H1 (cell line): ENCODE measurements around the gene TMIGD1. TPM values are rescaled to one million over a fixed set of nuclear protein-coding genes. Genes with fewer than 3 reads are reported as not detected.
A peak's percentile ranks its signal among the peaks of the same experiment; 100 is the strongest.

Experiments
- CTCF ChIA-PET: fragments of 300-600 bp; sonication (Branson Sonifier 250); formaldehyde crosslinking; loops from one replicate; lab custom pipeline; 2021; ENCODE audit not compliant: partially characterized antibody; lab: Charles Lee
- POLR2A ChIA-PET: fragments of 300-600 bp; sonication (Branson Sonifier 250); formaldehyde crosslinking; loops from one replicate; lab custom pipeline; 2021; ENCODE audit warnings: inconsistent platforms; ENCODE audit not compliant: partially characterized antibody; lab: Charles Lee
- DNase-seq, 2 experiments: peaks; one replicate each; pipeline versions ENCODE4 v3.0.0 to v3.0.0-alpha.2; 2010 to 2022; ENCODE audit warnings: low spot score in 2 of 2, low read depth in 1 of 2, mixed read lengths in 1 of 2
- FAIRE-seq: peaks from 2 replicates; lab custom pipeline; 2011; peaks lifted over from hg19 to GRCh38; lab: Jason Lieb, UNC
- H2AFZ ChIP-seq: 2 replicates; pipeline ENCODE4 v1.8.1; 2012; ENCODE audit warnings: low read length, inconsistent platforms
- H2AK5ac ChIP-seq: 2 replicates; pipeline ENCODE4 v1.6.1; 2013; ENCODE audit warnings: low read depth, low read length
- H2BK120ac ChIP-seq: replicated peaks from 2 replicates; pipeline ENCODE3; 2013; ENCODE audit warnings: low read depth, low read length, inconsistent platforms
- H2BK12ac ChIP-seq: 2 replicates; pipeline ENCODE4 v1.6.1; 2013; ENCODE audit warnings: low read depth, low read length
- H2BK15ac ChIP-seq: 2 replicates; pipeline ENCODE4 v1.6.1; 2013; ENCODE audit warnings: low read length
- H2BK20ac ChIP-seq: 2 replicates; pipeline ENCODE4 v1.6.1; 2013; ENCODE audit warnings: low read length
- H2BK5ac ChIP-seq: 2 replicates; pipeline ENCODE4 v1.6.1; 2013; ENCODE audit warnings: low read depth, low read length
- H3K14ac ChIP-seq: 2 replicates; pipeline ENCODE4 v1.6.1; 2013; ENCODE audit warnings: inconsistent platforms; ENCODE audit not compliant: insufficient read length
- H3K18ac ChIP-seq: 2 replicates; pipeline ENCODE4 v1.6.1; 2013; ENCODE audit warnings: low read length; ENCODE audit errors: extremely low read depth
- H3K23ac ChIP-seq: 2 replicates; pipeline ENCODE4 v1.6.1; 2013; ENCODE audit warnings: inconsistent platforms; ENCODE audit not compliant: insufficient read length
- H3K23me2 ChIP-seq: 2 replicates; pipeline ENCODE4 v1.6.1; 2013; ENCODE audit warnings: low read depth, low read length
- H3K27ac ChIP-seq: 2 replicates; pipeline ENCODE4 v1.6.1; 2011; ENCODE audit warnings: low read depth, low read length, inconsistent platforms
- H3K27me3 ChIP-seq, 4 experiments: replicated peaks in 1 of 4; 1 replicate in 1 of 4; 2 replicates in 3 of 4; pipeline versions ENCODE4 v1.6.1 to v1.8.1; 2011 to 2013; ENCODE audit warnings: low read length in 3 of 4, mild to moderate bottlenecking in 3 of 4, inconsistent platforms in 2 of 4, mixed read lengths in 2 of 4, moderate library complexity in 1 of 4; ENCODE audit not compliant: control insufficient read depth in 3 of 4, insufficient read depth in 3 of 4; ENCODE audit errors: extremely low read depth in 1 of 4
- H3K36me3 ChIP-seq, 4 experiments: 2 replicates each; pipeline versions ENCODE4 v1.6.1 to v1.8.1; 2011 to 2013; ENCODE audit warnings: mild to moderate bottlenecking in 4 of 4, low read length in 3 of 4, moderate library complexity in 2 of 4, control low read depth in 1 of 4, inconsistent platforms in 1 of 4; ENCODE audit not compliant: insufficient read depth in 4 of 4, control insufficient read depth in 2 of 4
- H3K4ac ChIP-seq: replicated peaks from 2 replicates; pipeline ENCODE3; 2013; ENCODE audit warnings: low read length, low read depth, mixed read lengths, inconsistent platforms; ENCODE audit not compliant: insufficient read length
- H3K4me1 ChIP-seq, 4 experiments: replicated peaks in 1 of 4; 1 replicate in 1 of 4; 2 replicates in 3 of 4; pipeline versions ENCODE4 v1.6.1 to v1.8.1; 2011 to 2013; ENCODE audit warnings: low read length in 3 of 4, inconsistent platforms in 2 of 4, mixed read lengths in 1 of 4; ENCODE audit not compliant: insufficient read depth in 4 of 4, control insufficient read depth in 3 of 4
- H3K4me2 ChIP-seq, 2 experiments: 2 replicates each; pipeline versions ENCODE4 v1.6.1 to v1.8.1; 2011 to 2013; ENCODE audit warnings: low read depth in 2 of 2, low read length in 2 of 2, control low read depth in 1 of 2, inconsistent platforms in 1 of 2, mild to moderate bottlenecking in 1 of 2; ENCODE audit not compliant: insufficient read depth in 1 of 2
- H3K4me3 ChIP-seq, 4 experiments: fragments of 200-600, 300-600 bp in 1 of 4; sonication (generic), shearing (Covaris generic), sonication (Bioruptor Twin) in 1 of 4; 2 replicates each; pipeline versions ENCODE4 v1.5.1 to v1.8.1; 2011 to 2016; ENCODE audit warnings: low read length in 4 of 4, low read depth in 3 of 4, control low read depth in 2 of 4, inconsistent platforms in 2 of 4, mild to moderate bottlenecking in 2 of 4, mixed read lengths in 1 of 4, moderate library complexity in 1 of 4; ENCODE audit not compliant: insufficient read depth in 2 of 4; ENCODE audit errors: extremely low read depth in 1 of 4
- H3K56ac ChIP-seq: replicated peaks from 2 replicates; pipeline ENCODE3; 2013; ENCODE audit warnings: low read depth, mild to moderate bottlenecking, mixed read lengths, low read length, inconsistent platforms; ENCODE audit not compliant: insufficient read length
- H3K79me1 ChIP-seq: 2 replicates; pipeline ENCODE4 v1.6.1; 2013; ENCODE audit warnings: low read depth, low read length, control low read depth
- H3K79me2 ChIP-seq, 2 experiments: 2 replicates each; pipeline versions ENCODE4 v1.6.1 to v1.8.1; 2012 to 2013; ENCODE audit warnings: low read length in 2 of 2, mild to moderate bottlenecking in 2 of 2, inconsistent platforms in 1 of 2; ENCODE audit not compliant: insufficient read depth in 2 of 2, control insufficient read depth in 1 of 2
- H3K9ac ChIP-seq, 4 experiments: replicated peaks in 1 of 4; 1 replicate in 1 of 4; 2 replicates in 3 of 4; pipeline versions ENCODE4 v1.6.1 to v1.8.1; 2011 to 2013; ENCODE audit warnings: low read depth in 3 of 4, low read length in 3 of 4, control low read depth in 2 of 4, mild to moderate bottlenecking in 2 of 4, moderate library complexity in 2 of 4, inconsistent platforms in 1 of 4; ENCODE audit errors: extremely low read depth in 1 of 4
- H3K9me3 ChIP-seq, 2 experiments: 2 replicates each; pipeline versions ENCODE4 v1.6.1 to v1.8.1; 2012 to 2013; ENCODE audit warnings: mild to moderate bottlenecking in 2 of 2, moderate library complexity in 2 of 2, control low read depth in 1 of 2, inconsistent platforms in 1 of 2, low read depth in 1 of 2, low read length in 1 of 2, mixed read lengths in 1 of 2; ENCODE audit not compliant: insufficient read depth in 2 of 2
- H4K20me1 ChIP-seq, 2 experiments: replicated peaks in 1 of 2; 2 replicates each; pipeline versions ENCODE3 to v1.8.1; 2011 to 2013; ENCODE audit warnings: inconsistent platforms in 2 of 2, low read length in 2 of 2, mild to moderate bottlenecking in 1 of 2; ENCODE audit not compliant: insufficient read depth in 2 of 2, control insufficient read depth in 1 of 2
- H4K5ac ChIP-seq: 2 replicates; pipeline ENCODE4 v1.6.1; 2013; ENCODE audit warnings: low read length, low read depth, mixed read lengths, inconsistent platforms; ENCODE audit not compliant: insufficient read length
- H4K8ac ChIP-seq: 2 replicates; pipeline ENCODE4 v1.8.0; 2013; ENCODE audit warnings: mild to moderate bottlenecking, moderate library complexity, low read length, inconsistent platforms; ENCODE audit not compliant: insufficient read depth; ENCODE audit errors: extremely low read depth
- H4K91ac ChIP-seq: replicated peaks from 2 replicates; pipeline ENCODE3; 2013; ENCODE audit warnings: low read length, mixed read lengths, inconsistent platforms; ENCODE audit not compliant: insufficient read length
- ASH2L ChIP-seq: fragments of 200-600, 300-600 bp; sonication (generic); IDR thresholded peaks from one replicate; pipeline ENCODE4 v1.7.1; 2017; ENCODE audit warnings: low read length
- CTCF ChIP-seq, 3 experiments: IDR thresholded peaks; 1 replicate in 2 of 3; 2 replicates in 1 of 3; pipeline versions ENCODE4 v1.5.1 to v1.6.1; 2011; ENCODE audit warnings: low read length in 3 of 3, mild to moderate bottlenecking in 3 of 3, inconsistent platforms in 2 of 3, low read depth in 1 of 3, moderate library complexity in 1 of 3; ENCODE audit not compliant: insufficient read depth in 1 of 3; ENCODE audit errors: control extremely low read depth in 1 of 3
- GTF2F1 ChIP-seq: IDR thresholded peaks from 2 replicates; pipeline ENCODE4 v1.6.1; 2012; ENCODE audit warnings: low read depth, low read length, improper control_type of control experiment, borderline replicate concordance
- HDAC2 ChIP-seq, 2 experiments: fragments of 300-600 bp in 1 of 2; sonication (generic) in 1 of 2; IDR thresholded peaks; 2 replicates each; pipeline ENCODE4 v1.6.1; 2011 to 2012; ENCODE audit warnings: low read depth in 2 of 2, low read length in 2 of 2, mild to moderate bottlenecking in 2 of 2, moderate library complexity in 2 of 2, borderline replicate concordance in 1 of 2, inconsistent platforms in 1 of 2
- HDAC6 ChIP-seq: IDR thresholded peaks from one replicate; pipeline ENCODE4 v1.7.1; 2012; ENCODE audit warnings: low read depth, mild to moderate bottlenecking, inconsistent platforms, low read length, moderate library complexity
- NRF1 ChIP-seq: IDR thresholded peaks from 2 replicates; pipeline ENCODE4 v1.6.1; 2011; ENCODE audit warnings: mild to moderate bottlenecking, low read depth, low read length, improper control_type of control experiment
- SIX5 ChIP-seq: IDR thresholded peaks from 2 replicates; pipeline ENCODE4 v1.6.1; 2011; ENCODE audit warnings: mild to moderate bottlenecking, low read depth, low read length
- SP4 ChIP-seq: IDR thresholded peaks from 2 replicates; pipeline ENCODE4 v1.6.1; 2012; ENCODE audit warnings: low read length, inconsistent platforms
- YY1 ChIP-seq: IDR thresholded peaks from 2 replicates; pipeline ENCODE4 v1.6.1; 2011; ENCODE audit warnings: low read depth, mild to moderate bottlenecking, low read length
- ZNF274 ChIP-seq: IDR thresholded peaks from 2 replicates; pipeline ENCODE4 v1.7.0; 2012; ENCODE audit warnings: low read length, borderline replicate concordance; ENCODE audit errors: extremely low read depth
- WGBS, 2 experiments: shearing (Covaris generic) in 1 of 2; methylation state at CpG; one replicate each; pipeline versions ENCODE4 v1.1.6 to v1.1.7; 2013 to 2015; ENCODE audit warnings: low lambda C conversion rate in 2 of 2, mixed read lengths in 2 of 2, inconsistent platforms in 1 of 2, low coverage in 1 of 2, missing lambda C conversion rate in 1 of 2; ENCODE audit not compliant: insufficient replicate concordance in 2 of 2, insufficient coverage in 1 of 2, insufficient read length in 1 of 2; ENCODE audit errors: extremely low coverage in 1 of 2, missing lambda C conversion rate in 1 of 2; 5-methylcytosine and 5-hydroxymethylcytosine counted together
- polyA plus RNA-seq, 7 experiments: library from polyadenylated mRNA; depleted of rRNA in 3 of 7; stranded (reverse) in 5 of 7; unstranded in 2 of 7; fragments of >200 nt in 5 of 7; fragments of 200-250 nt in 2 of 7; gene quantifications; 1 replicate in 5 of 7; 2 replicates in 1 of 7; 4 replicates in 1 of 7; pipeline versions ENCODE4 v1.2.1 to v1.2.3, GENCODE V29; 2011 to 2013; ENCODE audit warnings: missing spikeins in 2 of 7, mixed read lengths in 2 of 7
- total RNA-seq: library from RNA; stranded (reverse); fragmentation: NEBNext Ultra II Directional; extraction: Animal tissue kit (Norgen Biotek cat#: 25700); gene quantifications from 2 replicates; pipeline ENCODE4 v1.2.1, GENCODE V29; 2021

The TMIGD1 gene
- total and polyA plus RNA-seq, 2 of the 8 experiments (the other 6 are each of a cell fraction or from before 2014, with no cell fraction given), result not detected

GRCh38 chr17:30380643-30381339 is 46.9 kb upstream of the TMIGD1 start:
- H4K5ac ChIP-seq, result no peak overlapping the region
- H4K91ac ChIP-seq, result no peak overlapping the region
- FAIRE-seq, result no peak
- H3K4me3 ChIP-seq, result peak overlapping the region in 3 of 4 experiments; percentile 64 to 85 (median 76); a peak in 5 of 8 replicates
- no peak overlapping the region for H3K4ac ChIP-seq
- CTCF ChIA-PET, result interaction anchor here (0.6 to 1.4 kb wide), 8 partner anchors 7 to 858 kb away, joined by 3 to 4 read pairs (median 4); partner anchors contain the start of gene GOSR1
- no peak overlapping the region for H3K9ac ChIP-seq
- no peaks in the 10 kb centered on the region for H3K9me3 ChIP-seq
- peaks cover 0 to 6% (median 2%) of the 10 kb centered on the region in 4 experiments; a peak in 3 of 8 replicates for H3K36me3 ChIP-seq
- H4K20me1 ChIP-seq, result peaks cover 10 to 19% of the 10 kb centered on the region in 2 experiments
- peaks cover 3 to 4% (median 3%) of the 10 kb centered on the region in 4 experiments; a peak in 5 of 7 replicates for H3K4me1 ChIP-seq
- no peak overlapping the region for H3K27ac ChIP-seq
- H3K23ac ChIP-seq, result no peak overlapping the region
- no peak overlapping the region for H2BK15ac ChIP-seq
- H3K14ac ChIP-seq, result no peak overlapping the region
- no peak for DNase-seq
- H3K79me2 ChIP-seq, result peaks cover 0 to 46% of the 10 kb centered on the region in 2 experiments; a peak in 2 of 4 replicates
- H3K18ac ChIP-seq, result no peak overlapping the region
- WGBS, 2 experiments, result 81% methylated on average over 7 of the region's 7 CpGs; no CpG with 5 or more reads in 1 of the 2 experiments
- H3K27me3 ChIP-seq, result peaks cover 5 to 26% (median 20%) of the 10 kb centered on the region in 4 experiments
- peaks cover 10% of the 10 kb centered on the region for H3K23me2 ChIP-seq
- no peak overlapping the region for H4K8ac ChIP-seq
- POLR2A ChIA-PET, result interaction anchor here (0.6 to 1.3 kb wide), 3 partner anchors 8 to 335 kb away, joined by 3 read pairs; no protein-coding TSS in a partner anchor
- no peak overlapping the region for H2BK12ac ChIP-seq
- H2BK120ac ChIP-seq, result no peak overlapping the region
- H2BK5ac ChIP-seq, result no peak overlapping the region
- H2AFZ ChIP-seq, result no peak overlapping the region
- no peak overlapping the region for H3K56ac ChIP-seq
- no peak overlapping the region for H2BK20ac ChIP-seq
- H2AK5ac ChIP-seq, result no peak overlapping the region
- H3K4me2 ChIP-seq, result peak overlapping the region; percentile 86 to 88
- H3K79me1 ChIP-seq, result no peaks in the 10 kb centered on the region
- TF ChIP-seq SP4 (no peak), CTCF (IDR thresholded peaks at IDR 0.05; ENCODE audit: control extremely low read depth in 1 of 3, insufficient read depth in 1 of 3, low read depth in 1 of 3, low read length in 3 of 3) (no peak), ZNF274 (no peak), HDAC6 (no peak), HDAC2 (IDR thresholded peaks at IDR 0.05; ENCODE audit: borderline replicate concordance in 1 of 2, low read depth in 2 of 2, low read length in 2 of 2) (no peak), SIX5 (no peak), ASH2L (no peak), YY1 (no peak), NRF1 (no peak), GTF2F1 (no peak)
